Lung (tissue), 12 donors: Measurements from ENCODE around the gene STK11IP. TPM values are rescaled to one million over a fixed set of nuclear protein-coding genes. Genes with fewer than 3 reads are reported as not detected.

Experiments
- ATAC-seq: fragments of 200-7000 bp; cut with Tn5 transposase; one replicate; pipeline ENCODE4 v1.9.1; 2020; ENCODE audit warnings: moderate number of reproducible peaks; ENCODE audit not compliant: insufficient read depth, low FRiP score
- DNase-seq, 3 donors: peaks; one replicate each; pipeline ENCODE4 v3.0.0-alpha.2; 2013 to 2017
- H3K27ac ChIP-seq, 2 donors: one replicate each; pipeline ENCODE4 v1.5.1; 2013; ENCODE audit warnings: mild to moderate bottlenecking in 2 of 2, moderate library complexity in 2 of 2, control low read depth in 1 of 2, inconsistent platforms in 1 of 2, low read depth in 1 of 2, low read length in 1 of 2
- H3K27me3 ChIP-seq, 3 donors: one replicate each; pipeline ENCODE4 v1.5.1; 2013; ENCODE audit warnings: low read length in 2 of 3; ENCODE audit not compliant: control insufficient read depth in 3 of 3, insufficient read depth in 3 of 3
- H3K36me3 ChIP-seq, 4 donors: one replicate each; pipeline ENCODE4 v1.5.1; 2013; ENCODE audit warnings: low read length in 4 of 4, mild to moderate bottlenecking in 1 of 4, moderate library complexity in 1 of 4; ENCODE audit not compliant: control insufficient read depth in 4 of 4, insufficient read depth in 4 of 4
- H3K4me1 ChIP-seq, 5 donors: one replicate each; pipeline ENCODE4 v1.5.1; 2013; ENCODE audit warnings: low read length in 5 of 5, mild to moderate bottlenecking in 2 of 5, moderate library complexity in 1 of 5; ENCODE audit not compliant: control insufficient read depth in 5 of 5, insufficient read depth in 5 of 5
- H3K4me3 ChIP-seq: one replicate; pipeline ENCODE4 v1.5.1; 2013; ENCODE audit warnings: mild to moderate bottlenecking, control low read depth, moderate library complexity
- H3K9ac ChIP-seq, 2 donors: one replicate each; pipeline ENCODE4 v1.5.1; 2013; ENCODE audit warnings: low read length in 2 of 2, control low read depth in 1 of 2; ENCODE audit not compliant: insufficient read depth in 1 of 2
- H3K9me3 ChIP-seq, 4 donors: one replicate each; pipeline ENCODE4 v1.5.1; 2013; ENCODE audit warnings: low read length in 3 of 4, mild to moderate bottlenecking in 1 of 4, moderate library complexity in 1 of 4; ENCODE audit not compliant: control insufficient read depth in 4 of 4, insufficient read depth in 3 of 4
- CTCF ChIP-seq: IDR thresholded peaks from 2 replicates; pipeline ENCODE4 v1.5.1; 2012; ENCODE audit warnings: mild to moderate bottlenecking; ENCODE audit errors: control extremely low read depth, extremely low read depth
- WGBS, 2 donors: extraction: QIAGEN DNeasy Blood & Tissue Kit; methylation state at CpG; one replicate each; pipeline ENCODE4 v1.1.7; 2013; 5-methylcytosine and 5-hydroxymethylcytosine counted together
- polyA plus RNA-seq, 2 donors: library from polyadenylated mRNA; stranded (reverse); fragments of 200-250 nt; gene quantifications; one replicate each; pipeline ENCODE4 v1.2.1, GENCODE V29; 2013
- total RNA-seq, 2 donors: library from RNA; depleted of rRNA in 1 of 2; stranded (reverse); fragments of >200 nt in 1 of 2; gene quantifications; one replicate each; pipeline ENCODE4 v1.2.1, GENCODE V29; 2014 to 2021
- donor health status: control.
- donor health status: control.
- donor health status: Bipolar disorder and iron deficiency.
- donor health status: healthy.
- donor health status: DM: yes; HTN: yes; CAD: no.

STK11IP gene
- total and polyA plus RNA-seq, 4 donors, result 21.5 to 46.0 (median 23.1) TPM

- 81 to 88% methylated on average over 35 of the region's 35 CpGs for WGBS, 2 donors
- Histone ChIP-seq H3K36me3 (peaks cover 0 to 40% (median 21%) of the 10 kb centered on the region in 4 donors), H3K27ac (no peak overlapping the region), H3K4me1 (peaks cover 0 to 17% (median 3%) of the 10 kb centered on the region in 5 donors), H3K9me3 (no peaks in the 10 kb centered on the region), H3K27me3 (no peaks in the 10 kb centered on the region), H3K9ac (peak overlapping the region in 1 of 2 donors; percentile 25), H3K4me3 (no peak overlapping the region)
- TF ChIP-seq CTCF, result no peak
- ATAC-seq (no peak), DNase-seq (no peak)
Observed at GRCh38 chr2:219562049-219563020, 35.3 kb upstream of the STK11IP start.

GRCh38 chr2:219563271-219563928 lies 34.3 kb upstream of the STK11IP start:
- H3K36me3 ChIP-seq, result peaks cover 0 to 43% (median 25%) of the 10 kb centered on the region in 4 donors
- no peak for DNase-seq
- no peaks in the 10 kb centered on the region for H3K9me3 ChIP-seq
- no peak overlapping the region for H3K27ac ChIP-seq
- no peak for TF ChIP-seq CTCF
- H3K4me1 ChIP-seq, result peaks cover 0 to 17% (median 3%) of the 10 kb centered on the region in 5 donors
- no peak overlapping the region for H3K9ac ChIP-seq
- no peak for ATAC-seq
- WGBS, 2 donors, result 93 to 94% methylated on average over 20 of the region's 20 CpGs
- H3K4me3 ChIP-seq, result no peak overlapping the region
- no peaks in the 10 kb centered on the region for H3K27me3 ChIP-seq

- Histone ChIP-seq H3K4me1 (peaks cover 0 to 26% (median 9%) of the 10 kb centered on the region in 5 donors), H3K9me3 (no peaks in the 10 kb centered on the region), H3K9ac (no peak overlapping the region), H3K27ac (no peak overlapping the region), H3K4me3 (no peak overlapping the region), H3K36me3 (peaks cover 0 to 50% (median 28%) of the 10 kb centered on the region in 4 donors), H3K27me3 (no peaks in the 10 kb centered on the region)
- WGBS, 2 donors, result 89 to 93% methylated on average over 21 of the region's 21 CpGs
- TF ChIP-seq CTCF, result no peak
- ATAC-seq, result no peak
- no peak for DNase-seq
Observed at GRCh38 chr2:219565130-219566080, 32.3 kb upstream of the STK11IP start.
